ENCODE measurements around the gene PTPRS. TPM values are rescaled to one million over a fixed set of nuclear protein-coding genes. Genes with fewer than 3 reads are reported as not detected.

Gene PTPRS
- total and polyA plus RNA-seq, 2 of the 8 experiments (the other 6 are each of a cell fraction or from before 2014, with no cell fraction given) = 96.8 to 223 TPM

- no peak for TF ChIP-seq EGR1 (IDR thresholded peaks at IDR 0.05; ENCODE audit: borderline replicate concordance, low read depth, low read length)
- no peak for TF ChIP-seq RXRA (IDR thresholded peaks at IDR 0.05; ENCODE audit: insufficient read depth, low read depth, low read length)
- no peak for TF ChIP-seq NANOG (IDR thresholded peaks at IDR 0.05; ENCODE audit: insufficient read depth, low read depth, low read length, poor library complexity, severe bottlenecking)
- no peak for TF ChIP-seq HDAC2 (IDR thresholded peaks at IDR 0.05; ENCODE audit: borderline replicate concordance in 1 of 2, low read depth in 2 of 2, low read length in 2 of 2)
- no peak for TF ChIP-seq JUND (IDR thresholded peaks at IDR 0.05; ENCODE audit: low read length)
- no peak for TF ChIP-seq SAP30 (IDR thresholded peaks at IDR 0.05; ENCODE audit: insufficient read depth, insufficient replicate concordance, low read length)
- no peak for TF ChIP-seq CHD2 (IDR thresholded peaks at IDR 0.05; ENCODE audit: low read length)
- TF ChIP-seq KDM5A (IDR thresholded peaks at IDR 0.05; ENCODE audit: low read length) = no peak
These were observed 26.4 kb downstream of the PTPRS start (continued) for GRCh38 chr19:5314012-5314906.

Measured in H1 (cell line).